GM19463 (cell line): Measurements from ENCODE around the gene ARL3.

ENCODE experiments used
- ATAC-seq: cut with Tn5 transposase; IDR thresholded peaks from one replicate; pipeline ENCODE4 v1.9.1; 2021; ENCODE audit warnings: mild to moderate bottlenecking, moderate library complexity; ENCODE audit not compliant: unreplicated experiment

Gene ARL3

GRCh38 chr10:102653060-102653459 is 61.1 kb downstream of the ARL3 start:
- no peak for ATAC-seq

GRCh38 chr10:102652170-102652916 is 61.9 kb downstream of the ARL3 start:
- peak; percentile 42 for ATAC-seq

GRCh38 chr10:102651455-102652169 is 62.6 kb downstream of the ARL3 start:
- no peak for ATAC-seq

GRCh38 chr10:102650655-102651454 is 63.3 kb downstream of the ARL3 start:
- ATAC-seq: no peak

- no peak for ATAC-seq
These were observed 64.2 kb downstream of the ARL3 start for GRCh38 chr10:102649797-102650654.

- no peak for ATAC-seq
These were observed 65.1 kb downstream of the ARL3 start for GRCh38 chr10:102648889-102649796.

- ATAC-seq: no peak
These were observed 65.8 kb downstream of the ARL3 start for GRCh38 chr10:102648269-102648888.

- ATAC-seq: no peak
These were observed 66.5 kb downstream of the ARL3 start for GRCh38 chr10:102647443-102648268.

- ATAC-seq: no peak
These were observed 67.4 kb downstream of the ARL3 start for GRCh38 chr10:102646610-102647442.

GRCh38 chr10:102645741-102646609 is 68.2 kb downstream of the ARL3 start:
- peak; percentile 34 for ATAC-seq

GRCh38 chr10:102645388-102645740 is 68.8 kb downstream of the ARL3 start:
- no peak for ATAC-seq

- ATAC-seq: peak; percentile 10
These were observed 69.4 kb downstream of the ARL3 start for GRCh38 chr10:102644646-102645387.

- no peak for ATAC-seq
These were observed 70.0 kb downstream of the ARL3 start, which contains the start of gene TRIM8 for GRCh38 chr10:102644066-102644645. TRIM8 (plus strand) TSS chr10:102644479; CDS start chr10:102644618, 139 bp downstream.

- ATAC-seq: no peak
These were observed 70.7 kb downstream of the ARL3 start for GRCh38 chr10:102643336-102644065.
